Natural killer cell (primary cell): ENCODE results near the gene HOXB1. TPM values are rescaled to one million over a fixed set of nuclear protein-coding genes. Genes with fewer than 3 reads are reported as not detected.

ENCODE experiments used
- ATAC-seq, 3 donors: fragments of 150-1000 bp in 2 of 3; fragments of 200-7000 bp in 1 of 3; cut with Tn5 transposase; 1 replicate in 1 of 3; 2 replicates in 2 of 3; pipeline ENCODE4 v1.10.0; 2021; ENCODE audit warnings: mild to moderate bottlenecking in 2 of 3, moderate library complexity in 2 of 3
- DNase-seq, 2 donors: peaks; one replicate each; pipeline versions ENCODE4 v3.0.0 to v3.0.0-alpha.2; 2013 to 2021; ENCODE audit warnings: mixed read lengths in 1 of 2
- H3K27ac ChIP-seq: one replicate; pipeline ENCODE4 v1.5.1; 2013; ENCODE audit warnings: mild to moderate bottlenecking, low read length
- H3K27me3 ChIP-seq: one replicate; pipeline ENCODE4 v1.6.1; 2013; ENCODE audit warnings: low read length; ENCODE audit not compliant: control insufficient read depth, insufficient read depth
- H3K36me3 ChIP-seq: one replicate; pipeline ENCODE4 v1.6.1; 2013; ENCODE audit warnings: low read length; ENCODE audit not compliant: control insufficient read depth, insufficient read depth
- H3K4me1 ChIP-seq: one replicate; pipeline ENCODE4 v1.6.1; 2013; ENCODE audit warnings: low read length; ENCODE audit not compliant: control insufficient read depth, insufficient read depth
- H3K4me3 ChIP-seq: one replicate; pipeline ENCODE4 v1.5.1; 2013; ENCODE audit warnings: low read length
- H3K9me3 ChIP-seq: one replicate; pipeline ENCODE4 v1.6.1; 2013; ENCODE audit warnings: low read length; ENCODE audit not compliant: control insufficient read depth, insufficient read depth
- H3K27ac Mint-ChIP-seq, 2 donors: one replicate each; pipeline ENCODE4 v1.8.0; 2022; ENCODE audit warnings: mild to moderate bottlenecking in 2 of 2, mixed read lengths in 2 of 2, moderate library complexity in 1 of 2
- H3K27me3 Mint-ChIP-seq, 2 donors: one replicate each; pipeline ENCODE4 v1.8.0; 2022; ENCODE audit warnings: low read depth in 2 of 2, mixed read lengths in 2 of 2
- H3K36me3 Mint-ChIP-seq: one replicate; pipeline ENCODE4 v1.8.0; 2022; ENCODE audit warnings: mixed read lengths
- H3K4me1 Mint-ChIP-seq, 2 donors: one replicate each; pipeline ENCODE4 v1.8.0; 2022; ENCODE audit warnings: mixed read lengths in 2 of 2
- H3K4me3 Mint-ChIP-seq: one replicate; pipeline ENCODE4 v1.8.0; 2022; ENCODE audit warnings: mild to moderate bottlenecking, moderate library complexity, mixed read lengths
- H3K9me3 Mint-ChIP-seq, 2 donors: one replicate each; pipeline ENCODE4 v1.8.0; 2022; ENCODE audit warnings: mixed read lengths in 2 of 2
- CTCF ChIP-seq: fragments of 200-600 bp; IDR thresholded peaks from one replicate; pipeline ENCODE4 v1.8.0; 2022; ENCODE audit warnings: antibody characterized with exemption
- WGBS: methylation state at CpG from one replicate; pipeline ENCODE4 v1.1.7; 2013; ENCODE audit warnings: missing lambda C conversion rate; ENCODE audit not compliant: insufficient coverage; 5-methylcytosine and 5-hydroxymethylcytosine counted together
- intact Hi-C: fragments of 100-400 bp; cut with micrococcal nuclease; formaldehyde crosslinking; loops from one replicate; pipeline ENCODE4 v1.14.2; 2022
- total RNA-seq, 4 donors: library from RNA; stranded (reverse); fragments of 120-200 nt in 1 of 4; gene quantifications; one replicate each; pipeline versions ENCODE4 v1.2.3 to v1.2.4, GENCODE V29; 2013 to 2022

Gene HOXB1
- total RNA-seq, 3 donors from 2014 or later (not counting 1 experiment from before 2014, with no cell fraction given) = not detected

- H3K36me3 Mint-ChIP-seq = no peaks in the 10 kb centered on the region
- 33% methylated on average over 3 of the region's 6 CpGs for WGBS
- peak overlapping the region; percentile 47 for H3K27ac ChIP-seq
- no peaks in the 10 kb centered on the region for H3K9me3 ChIP-seq
- H3K4me1 ChIP-seq = peaks cover 42% of the 10 kb centered on the region
- intact Hi-C loops = no loop called here
- peaks cover 42 to 47% of the 10 kb centered on the region in 2 donors for H3K4me1 Mint-ChIP-seq
- H3K4me3 Mint-ChIP-seq = peak overlapping the region; percentile 79
- no peaks in the 10 kb centered on the region for H3K27me3 ChIP-seq
- no peak for ATAC-seq
- H3K36me3 ChIP-seq = peaks cover 2% of the 10 kb centered on the region
- peaks cover 0 to 8% of the 10 kb centered on the region in 2 donors for H3K27me3 Mint-ChIP-seq
- TF ChIP-seq CTCF = no peak
- no peak overlapping the region for H3K4me3 ChIP-seq
- H3K27ac Mint-ChIP-seq = peak overlapping the region; percentile 94 to 99
- no peak for DNase-seq
- H3K9me3 Mint-ChIP-seq = no peaks in the 10 kb centered on the region
These were observed 17.9 kb upstream of the HOXB1 start for GRCh38 chr17:48548523-48549280.

- 40% methylated on average over 20 of the region's 24 CpGs for WGBS
- no peaks in the 10 kb centered on the region for H3K27me3 ChIP-seq
- H3K4me1 Mint-ChIP-seq = peaks cover 47% of the 10 kb centered on the region in 2 donors
- no peak overlapping the region for H3K4me3 ChIP-seq
- H3K9me3 ChIP-seq = no peaks in the 10 kb centered on the region
- intact Hi-C loops = no loop called here
- ATAC-seq (no peak), DNase-seq (peak in 1 of 2 donors; percentile 80)
- H3K9me3 Mint-ChIP-seq = no peaks in the 10 kb centered on the region
- no peak for TF ChIP-seq CTCF
- H3K4me3 Mint-ChIP-seq = peak overlapping the region; percentile 79
- H3K36me3 Mint-ChIP-seq = peaks cover under 1% of the 10 kb centered on the region
- H3K36me3 ChIP-seq = peaks cover 2% of the 10 kb centered on the region
- peaks cover 0 to 8% of the 10 kb centered on the region in 2 donors for H3K27me3 Mint-ChIP-seq
- H3K27ac ChIP-seq = peak overlapping the region; percentile 47
- H3K4me1 ChIP-seq = peaks cover 43% of the 10 kb centered on the region
- peak overlapping the region; percentile 94 to 99 for H3K27ac Mint-ChIP-seq
These were observed 17.2 kb upstream of the HOXB1 start for GRCh38 chr17:48547808-48548522.

- H3K36me3 ChIP-seq = peaks cover 2% of the 10 kb centered on the region
- H3K4me1 Mint-ChIP-seq = peaks cover 55% of the 10 kb centered on the region in 2 donors
- no peaks in the 10 kb centered on the region for H3K27me3 ChIP-seq
- peak overlapping the region; percentile 94 to 99 for H3K27ac Mint-ChIP-seq
- no peaks in the 10 kb centered on the region for H3K9me3 Mint-ChIP-seq
- no peak for TF ChIP-seq CTCF
- peaks cover 7% of the 10 kb centered on the region for H3K36me3 Mint-ChIP-seq
- H3K4me3 ChIP-seq = no peak overlapping the region
- H3K27ac ChIP-seq = peak overlapping the region; percentile 47
- WGBS = 43% methylated on average over 9 of the region's 10 CpGs
- ATAC-seq (no peak), DNase-seq (peak in 1 of 2 donors; percentile 39)
- no peaks in the 10 kb centered on the region for H3K9me3 ChIP-seq
- peaks cover 49% of the 10 kb centered on the region for H3K4me1 ChIP-seq
- peaks cover 0 to 13% of the 10 kb centered on the region in 2 donors for H3K27me3 Mint-ChIP-seq
- intact Hi-C loops = no loop called here
- peak overlapping the region; percentile 99 for H3K4me3 Mint-ChIP-seq
These were observed 16.4 kb upstream of the HOXB1 start for GRCh38 chr17:48546924-48547807.
